Measurements from ENCODE around the gene CHAT.

DNA sequence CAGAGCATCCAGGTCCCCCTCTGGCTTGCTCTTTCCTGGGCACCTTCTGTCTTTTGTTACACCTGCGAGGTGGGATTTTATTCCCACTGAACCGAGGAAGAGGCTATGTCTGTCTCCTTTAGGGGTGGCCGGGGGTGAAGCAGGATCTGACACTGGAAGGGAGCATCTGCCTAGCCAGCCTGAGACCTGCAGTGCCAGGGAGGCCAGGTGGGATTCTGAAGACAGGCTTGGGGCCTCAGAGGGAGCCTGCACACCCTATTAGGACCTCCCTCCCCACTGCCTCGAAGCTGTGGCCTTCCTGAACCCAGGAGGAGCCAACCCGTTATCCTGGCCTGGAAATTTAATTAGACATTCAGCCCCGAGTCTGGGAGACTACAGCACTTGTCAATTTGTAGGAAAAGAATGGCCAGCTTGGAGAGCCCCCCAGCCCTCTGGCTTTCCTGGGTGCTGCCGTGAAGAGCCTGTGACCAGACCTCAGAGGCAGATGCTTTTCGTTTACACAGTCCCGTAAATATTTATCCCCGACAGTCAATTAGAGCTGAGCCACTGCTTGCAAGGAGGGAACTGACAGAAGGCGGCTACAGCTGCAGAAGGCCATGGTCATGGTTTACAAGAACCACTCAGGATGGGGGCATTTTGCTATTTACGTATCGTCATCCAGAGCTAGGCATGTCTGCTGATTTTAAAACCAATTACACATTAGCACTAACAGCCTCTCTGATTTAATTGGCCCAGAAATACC is 19.7 kb downstream of the CHAT start:
- no peak for TF ChIP-seq EZH2 (IDR thresholded peaks at IDR 0.05; ENCODE audit: insufficient read depth, poor library complexity, severe bottlenecking)
- TF ChIP-seq EZH2phosphoT487 (IDR thresholded peaks at IDR 0.05; ENCODE audit: insufficient read depth, low read depth): no peak
